HUDEP-2 (cell line): ENCODE results near the gene PTPRD.

Source experiments
- DNase-seq, 76 experiments: peaks; one replicate each; lab custom pipeline; 2025; ENCODE audit not compliant: unreplicated experiment in 76 of 76; lab: John Stamatoyannopoulos, UW

The PTPRD gene

DNA sequence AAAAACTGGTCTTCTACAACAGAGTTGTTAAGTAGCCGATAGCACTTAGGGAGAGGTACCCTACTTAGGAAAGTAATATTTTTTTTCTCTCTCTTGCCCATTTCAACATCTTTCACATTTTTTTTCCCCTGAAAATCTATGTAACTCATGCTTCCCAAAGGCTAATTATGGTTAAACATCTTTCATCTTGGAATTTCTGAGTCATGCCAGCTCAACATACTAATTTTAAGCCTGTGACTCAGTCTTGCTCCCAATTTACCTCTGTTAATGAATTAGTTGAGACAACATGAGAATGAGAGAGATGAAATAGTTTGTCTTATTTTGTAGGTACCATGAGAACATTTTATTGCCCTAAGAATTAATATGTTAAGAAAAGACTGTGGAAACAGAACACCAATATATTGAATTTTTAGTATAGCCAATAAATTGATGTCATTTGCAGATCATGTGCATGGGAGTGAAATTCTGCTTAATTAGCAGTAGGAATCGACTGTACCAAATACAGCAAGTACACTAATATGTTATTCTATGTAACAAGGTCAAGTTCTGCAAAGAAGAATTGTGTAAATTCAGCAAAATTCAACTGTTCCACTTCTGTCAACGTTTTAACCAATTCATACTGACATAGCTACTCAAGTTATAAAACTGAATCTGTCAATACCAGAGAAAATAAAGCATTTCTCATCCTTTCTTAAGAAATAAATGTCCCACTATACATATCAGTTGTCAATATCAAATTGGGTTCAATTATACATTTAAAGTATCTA lies 550.0 kb downstream of the PTPRD start:
- DNase-seq: no peak

DNA sequence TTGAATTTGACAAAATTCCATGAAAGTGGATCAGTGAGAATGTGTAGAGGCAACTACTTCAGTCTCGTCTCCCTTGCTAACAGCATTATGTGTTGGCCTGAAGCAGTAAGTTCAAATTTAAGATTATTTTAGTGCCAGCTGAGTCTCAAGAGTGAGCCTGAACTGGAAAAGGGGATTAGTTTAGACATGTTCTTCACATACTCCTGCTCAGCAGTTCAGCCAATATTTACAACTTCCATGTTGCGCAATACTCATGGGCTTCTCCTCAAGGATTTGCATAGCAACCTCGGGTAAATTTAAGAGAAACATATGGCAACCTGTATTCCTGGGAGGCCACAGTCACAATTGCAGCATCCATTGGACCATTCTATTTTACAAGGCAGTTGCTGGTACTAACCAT lies 553.8 kb downstream of the PTPRD start:
- no peak for DNase-seq

DNA sequence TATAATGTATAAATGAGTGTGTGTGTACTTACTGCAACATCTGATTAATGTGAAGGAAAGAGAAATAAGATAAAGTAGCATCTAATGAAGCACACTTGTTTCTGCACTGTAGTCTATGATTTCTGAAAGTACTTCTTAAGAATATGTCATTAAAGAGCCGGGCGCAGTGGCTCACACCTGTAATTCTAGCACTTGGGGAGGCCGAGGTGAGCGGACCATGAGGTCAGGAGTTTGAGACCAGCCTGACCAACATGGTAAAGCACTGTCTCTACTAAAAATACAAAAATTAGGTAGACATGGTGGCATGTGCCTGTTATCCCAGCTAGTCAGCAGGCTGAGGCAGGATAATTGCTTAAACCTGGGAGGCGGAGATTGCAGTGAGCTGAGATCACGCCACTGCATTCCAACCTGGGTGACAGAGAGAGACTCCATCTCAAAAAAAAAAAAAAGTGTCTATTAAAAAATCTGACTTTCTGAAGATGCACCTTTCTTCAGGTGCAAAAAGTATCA lies 556.9 kb downstream of the PTPRD start:
- no peak for DNase-seq

DNA sequence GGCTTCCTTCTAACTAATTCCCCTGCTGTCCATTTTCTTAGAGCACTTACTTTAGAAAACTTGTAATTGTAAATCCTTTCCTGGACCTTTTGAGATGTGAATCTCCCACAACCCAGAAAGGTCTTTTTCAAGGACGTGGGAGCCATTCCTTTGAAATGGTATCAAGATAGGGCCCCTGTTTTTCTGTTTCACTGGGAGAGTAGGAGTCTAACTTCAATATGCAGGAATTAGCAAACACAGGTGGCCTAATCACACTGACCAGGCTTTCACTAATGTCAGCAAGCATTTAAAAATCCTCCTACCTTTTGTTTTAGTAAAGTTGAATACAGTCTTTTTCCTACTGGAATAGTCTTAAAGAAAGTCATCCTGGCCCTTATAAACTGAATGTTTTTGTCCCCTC lies 558.3 kb downstream of the PTPRD start:
- DNase-seq: no peak

DNA sequence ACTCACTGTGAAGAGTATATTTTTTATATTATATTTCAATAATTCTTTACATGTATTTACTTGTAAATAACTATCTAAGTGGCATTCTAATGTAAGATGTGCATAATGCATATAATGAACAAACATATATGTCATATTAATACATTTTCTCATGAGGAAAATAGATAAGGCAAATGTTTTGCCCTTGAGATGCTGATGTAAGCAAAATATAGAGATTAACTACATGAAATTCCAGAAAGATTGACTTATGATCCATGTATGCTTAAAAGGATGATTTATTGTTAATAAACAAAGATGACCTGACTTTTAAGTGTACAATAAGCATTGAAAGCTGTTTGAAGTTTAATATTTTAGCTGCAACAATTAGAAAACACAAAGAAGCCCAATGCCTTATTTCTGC lies 559.9 kb downstream of the PTPRD start:
- no peak for DNase-seq

DNA sequence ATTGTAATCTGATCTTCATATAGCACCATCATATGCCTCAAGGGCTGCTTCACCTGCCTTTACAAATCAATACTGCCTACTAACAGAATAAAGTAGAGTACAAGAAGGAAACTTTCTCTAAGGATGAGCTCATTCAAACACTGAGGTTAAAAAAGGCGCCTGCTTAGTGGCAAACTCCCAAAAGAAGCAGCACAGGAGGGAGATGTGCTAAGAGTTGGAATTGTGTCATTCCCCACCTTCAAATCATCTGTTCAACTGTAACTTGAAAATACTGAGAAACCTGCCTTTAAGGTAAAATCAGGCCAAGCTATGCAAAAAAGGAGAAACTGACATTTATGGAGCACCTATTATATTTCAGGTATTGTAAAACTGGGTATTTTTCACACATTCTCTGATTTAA lies 560.6 kb downstream of the PTPRD start:
- no peak for DNase-seq

DNA sequence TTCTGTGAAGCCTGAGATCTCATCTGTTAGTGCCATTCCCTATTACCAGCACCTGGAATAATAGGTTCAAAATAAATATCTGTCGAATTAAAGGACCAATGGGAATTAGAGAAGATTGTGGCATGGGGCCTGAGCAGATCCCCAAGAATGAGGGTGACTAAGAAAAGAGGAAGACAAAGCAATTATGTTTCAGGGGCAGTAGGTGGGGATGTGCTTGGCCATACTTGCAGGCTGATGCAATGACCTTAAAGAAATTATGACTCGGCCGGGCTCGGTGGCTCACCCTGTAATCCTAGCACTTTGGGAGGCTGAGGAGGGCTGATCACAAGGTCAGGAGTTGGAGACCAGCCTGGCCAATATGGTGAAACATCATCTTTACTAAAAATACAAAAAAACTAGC lies 562.8 kb downstream of the PTPRD start:
- DNase-seq: no peak

DNA sequence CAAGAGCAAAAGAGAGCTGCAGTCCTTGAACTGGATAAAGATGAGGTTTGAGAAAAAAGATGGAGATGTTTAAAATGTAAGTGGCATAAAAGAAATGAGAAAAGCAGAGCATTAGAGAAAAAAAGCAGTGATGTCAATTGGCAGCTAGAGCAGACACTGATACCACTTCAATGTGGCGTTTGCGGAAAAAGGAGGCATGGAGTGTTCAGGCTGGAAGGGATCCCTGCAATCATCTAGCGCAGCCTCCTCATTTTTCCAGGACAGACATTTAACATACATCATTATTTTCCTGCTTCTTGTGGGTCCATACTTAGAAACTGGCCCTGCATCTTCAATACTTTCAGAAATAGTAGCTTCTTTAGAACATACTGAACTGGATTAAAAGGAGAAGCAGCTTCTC lies 563.8 kb downstream of the PTPRD start:
- DNase-seq: no peak

DNA sequence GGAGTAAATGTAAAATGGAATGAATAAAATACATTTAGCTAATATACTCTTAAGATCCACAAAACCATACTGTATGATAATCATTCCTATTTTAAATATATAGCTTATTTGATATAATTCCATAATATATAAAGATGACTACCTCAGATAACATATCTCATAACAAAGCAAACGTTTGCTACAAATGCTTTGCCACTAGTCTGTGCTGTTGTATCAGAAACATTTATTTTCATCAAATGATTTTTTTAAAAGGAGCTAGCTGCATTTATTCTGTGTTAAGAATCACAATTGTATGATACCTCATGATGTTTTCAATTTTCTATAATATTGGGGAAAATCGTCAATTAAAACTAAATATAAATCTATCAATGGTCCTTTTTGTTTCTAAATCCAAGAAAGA lies 567.2 kb downstream of the PTPRD start:
- DNase-seq: peak in 1 of 76 experiments; percentile 10

DNA sequence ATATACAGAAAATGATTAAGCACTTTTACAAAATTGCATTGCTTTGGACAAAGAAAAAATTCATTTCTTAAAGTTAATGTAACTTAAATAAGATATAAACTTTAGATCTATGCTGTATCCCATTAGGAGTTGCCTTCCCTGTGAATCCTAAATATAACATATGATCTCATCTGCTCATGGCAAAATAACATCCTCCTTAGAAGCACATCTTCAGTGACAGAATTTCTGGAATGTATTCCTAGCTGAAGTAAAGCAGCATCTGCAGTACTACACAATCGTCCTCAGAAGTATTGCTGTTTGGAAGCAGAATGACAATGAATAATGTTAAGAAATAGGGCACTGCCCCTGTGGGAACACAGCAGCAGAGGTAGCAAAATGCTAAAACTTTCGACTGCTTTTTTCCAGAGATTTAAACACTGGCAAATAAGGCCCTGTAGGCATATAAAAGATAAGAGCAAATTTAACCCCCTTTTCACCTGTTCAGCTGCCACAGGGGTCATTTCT lies 571.0 kb downstream of the PTPRD start:
- DNase-seq: no peak

DNA sequence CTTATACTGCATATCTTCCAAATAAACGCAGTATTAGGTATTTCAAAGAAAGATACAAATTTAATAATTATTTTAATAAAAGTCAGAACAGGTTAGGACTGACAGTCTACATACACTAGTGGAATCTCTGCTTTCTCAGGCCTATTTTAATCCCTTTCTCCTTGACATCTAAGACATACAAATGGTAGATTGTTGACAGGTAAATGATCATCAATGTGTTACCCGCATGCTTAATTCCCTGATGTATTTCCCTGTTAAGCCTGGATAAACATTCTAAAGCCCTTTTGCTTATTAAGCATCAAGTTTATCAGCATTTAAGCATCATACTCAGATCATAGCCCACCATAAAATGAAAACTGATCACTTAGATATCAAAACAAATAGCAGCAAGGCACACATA lies 576.7 kb downstream of the PTPRD start:
- DNase-seq: no peak

DNA sequence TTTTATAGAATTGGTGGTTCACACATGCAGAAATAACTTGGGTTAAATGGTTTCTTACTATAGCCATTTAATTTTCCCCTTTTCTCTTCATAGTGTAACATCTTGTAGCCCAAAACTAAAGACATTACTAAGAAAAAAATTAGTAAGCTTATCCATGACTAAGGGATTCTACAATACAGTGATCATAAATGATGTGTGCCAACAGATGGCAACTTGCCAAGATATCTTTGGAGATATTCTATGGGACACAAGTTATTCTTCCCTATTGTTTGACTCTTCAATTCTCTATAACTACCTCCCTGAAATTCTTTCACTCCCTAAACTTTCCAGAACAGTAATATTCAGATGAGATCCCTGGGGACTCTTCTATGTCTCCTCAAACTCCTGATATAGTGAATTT lies 580.6 kb downstream of the PTPRD start:
- DNase-seq: peak in 2 of 76 experiments; percentile 5 to 46

DNA sequence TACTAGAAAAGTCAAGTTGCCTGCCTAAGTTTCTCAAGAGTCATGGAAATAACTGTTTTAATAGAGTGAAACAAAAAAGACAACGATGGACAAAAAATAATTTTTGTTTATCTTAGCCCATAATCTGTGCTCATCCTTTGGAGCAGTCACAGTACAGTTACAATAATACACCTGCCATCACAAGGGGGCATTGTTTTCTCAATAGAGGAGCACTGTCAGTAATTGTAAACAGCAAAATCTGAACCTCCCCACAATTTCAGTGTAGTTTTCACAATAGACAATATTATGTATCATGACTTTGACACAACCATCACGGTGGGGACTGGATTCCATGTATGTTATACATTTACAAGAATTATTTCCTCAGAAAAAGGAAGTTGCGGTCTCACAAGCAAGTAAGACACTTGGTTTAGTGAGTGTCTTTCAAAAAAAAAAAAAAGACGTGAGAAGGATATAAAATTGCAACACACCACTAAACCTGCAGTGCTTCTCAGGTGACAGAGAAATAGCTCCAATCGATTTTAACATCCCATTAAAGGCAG lies 586.3 kb downstream of the PTPRD start:
- DNase-seq: no peak

DNA sequence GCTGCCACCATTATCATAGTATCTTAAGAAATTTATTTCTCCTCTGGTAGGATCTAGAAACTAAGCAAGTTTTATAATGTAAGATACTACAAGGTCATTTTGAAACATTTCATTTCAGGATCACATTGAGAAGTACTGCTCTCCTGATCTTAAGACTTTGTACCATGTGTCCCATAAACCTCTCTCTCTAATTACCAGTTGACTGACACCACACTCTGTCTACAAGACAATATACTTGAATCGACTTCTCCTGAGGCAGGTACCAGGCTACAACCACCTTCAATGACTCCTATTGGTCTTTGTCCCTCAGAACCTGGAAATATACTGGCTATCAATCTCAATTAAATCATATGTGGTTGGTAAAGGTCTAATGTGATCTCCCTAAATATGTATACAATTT lies 597.0 kb downstream of the PTPRD start:
- DNase-seq: no peak

DNA sequence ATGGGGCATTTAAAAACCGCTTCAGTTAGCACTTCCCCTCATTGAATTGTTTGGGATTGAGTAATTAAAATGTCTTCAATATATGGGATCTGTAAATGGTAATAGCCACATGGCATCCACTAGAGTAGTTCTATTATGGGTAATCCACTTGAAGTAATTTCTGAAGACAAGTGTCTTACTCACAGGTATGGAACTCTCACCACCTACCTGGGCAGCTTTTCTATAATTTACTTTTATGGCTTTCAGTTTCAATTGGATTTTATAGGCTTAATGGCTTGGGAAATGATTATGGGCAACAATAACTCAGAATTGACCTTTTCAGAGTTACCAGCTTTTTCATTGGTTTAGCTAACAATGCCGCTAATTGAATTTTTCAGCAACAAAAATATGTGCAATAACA lies 597.9 kb downstream of the PTPRD start:
- no peak for DNase-seq

DNA sequence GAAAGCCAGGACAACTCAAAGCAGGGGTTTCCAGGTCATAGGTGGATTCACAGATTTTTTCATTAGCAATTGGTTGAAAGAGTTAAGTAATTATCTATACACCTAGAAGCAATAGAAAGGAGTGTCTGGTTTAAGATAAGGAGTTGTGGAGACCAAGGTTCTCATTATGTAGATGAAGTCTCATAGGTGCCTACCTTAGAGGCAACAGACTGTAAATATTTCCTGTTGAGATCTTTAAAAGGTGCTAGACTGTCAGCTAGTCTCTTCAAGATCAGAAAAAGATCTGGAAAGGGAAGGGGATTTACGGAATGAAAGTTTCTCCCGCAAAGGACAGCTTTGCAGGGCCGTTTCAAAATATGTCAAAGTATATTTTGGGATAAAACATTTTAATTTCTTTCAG lies 603.4 kb downstream of the PTPRD start:
- DNase-seq: no peak

DNA sequence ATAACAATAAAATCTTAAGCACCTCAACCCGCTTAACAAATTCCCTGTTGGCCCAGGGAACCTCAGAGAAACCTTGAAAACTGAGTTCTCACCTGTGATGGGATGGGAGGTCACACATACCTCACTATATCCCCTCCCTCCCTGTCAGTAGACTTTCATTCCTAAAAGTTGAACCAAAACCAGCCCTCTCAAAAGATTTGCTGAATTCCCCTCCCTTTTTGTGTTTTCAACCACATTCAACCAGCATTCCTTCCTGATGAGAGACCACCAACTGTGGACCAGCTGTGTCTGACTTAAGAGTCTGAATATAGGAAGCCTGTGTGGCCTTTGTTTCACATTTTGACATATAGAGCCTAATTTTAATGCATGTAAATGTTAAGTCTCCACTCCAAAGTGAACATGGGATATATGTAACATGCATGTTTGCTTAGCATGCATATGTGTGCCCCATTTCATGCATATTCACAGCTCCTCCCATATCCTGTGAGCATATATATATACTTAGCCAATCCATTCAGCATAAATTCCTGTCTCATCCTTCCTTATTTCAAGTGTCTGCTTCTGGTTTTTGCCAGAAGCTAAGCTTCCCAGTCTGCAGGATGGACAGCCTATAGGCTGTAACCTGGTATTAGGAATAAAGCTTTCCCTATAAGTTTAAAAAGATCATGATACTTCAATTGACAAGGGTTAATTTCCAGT lies 604.6 kb downstream of the PTPRD start:
- DNase-seq: no peak

DNA sequence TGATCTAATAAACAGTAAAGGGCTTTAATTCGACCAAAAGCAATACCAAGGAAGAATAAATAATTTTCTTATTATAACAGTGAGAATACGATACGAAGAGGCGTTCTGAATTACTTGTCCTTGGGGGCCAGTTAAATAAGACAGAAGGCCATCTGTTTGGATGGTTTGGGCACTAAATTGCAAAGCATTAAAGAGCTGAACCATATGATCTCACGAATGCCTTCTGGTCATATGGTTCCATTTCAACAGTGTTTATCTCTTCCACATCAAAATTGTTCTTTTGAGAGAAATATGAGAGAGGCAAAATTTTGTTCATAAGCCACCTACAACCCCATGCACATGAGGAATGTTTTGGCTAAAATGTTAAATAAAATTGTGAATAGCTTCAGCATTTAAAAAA lies 605.4 kb downstream of the PTPRD start:
- DNase-seq: no peak

DNA sequence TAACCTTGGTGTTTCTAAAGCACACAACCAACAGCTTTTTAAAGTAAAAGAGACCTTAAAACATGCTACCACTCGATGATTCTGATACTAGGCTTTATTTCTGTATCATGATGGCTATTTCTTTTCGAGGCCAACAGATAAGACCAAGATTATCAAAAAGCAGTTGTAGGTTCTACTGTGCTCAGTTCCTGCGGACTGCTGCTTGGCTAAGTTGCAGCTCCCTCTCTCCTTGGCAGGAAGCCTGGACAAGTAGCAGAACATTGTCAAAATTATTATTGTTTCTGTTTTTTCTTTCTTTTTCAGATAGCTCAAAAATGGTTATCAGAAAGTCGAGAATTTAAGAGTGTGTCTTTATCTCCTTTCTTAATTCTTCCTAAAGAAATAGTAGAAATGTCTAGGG lies 607.6 kb downstream of the PTPRD start:
- peak in 5 of 76 experiments; percentile 8 to 25 (median 10) for DNase-seq

DNA sequence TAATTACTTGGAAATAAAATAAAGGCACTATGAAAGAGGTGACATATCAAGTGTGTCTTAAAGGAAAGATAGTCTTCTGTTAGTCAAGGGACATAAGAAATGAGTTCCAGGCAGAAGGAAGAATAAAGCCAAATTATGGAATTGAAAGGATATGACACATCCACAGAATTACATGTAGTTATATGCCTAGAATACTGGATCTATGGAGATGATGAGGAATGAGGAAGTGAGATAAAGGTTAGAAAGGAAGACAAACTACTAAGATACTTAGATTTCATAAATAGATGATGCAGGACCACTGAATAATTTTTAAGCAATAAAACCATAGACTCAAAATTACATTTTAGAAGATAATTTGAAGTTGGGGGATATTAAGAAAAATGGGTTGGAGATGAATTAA lies 609.8 kb downstream of the PTPRD start:
- DNase-seq: no peak

DNA sequence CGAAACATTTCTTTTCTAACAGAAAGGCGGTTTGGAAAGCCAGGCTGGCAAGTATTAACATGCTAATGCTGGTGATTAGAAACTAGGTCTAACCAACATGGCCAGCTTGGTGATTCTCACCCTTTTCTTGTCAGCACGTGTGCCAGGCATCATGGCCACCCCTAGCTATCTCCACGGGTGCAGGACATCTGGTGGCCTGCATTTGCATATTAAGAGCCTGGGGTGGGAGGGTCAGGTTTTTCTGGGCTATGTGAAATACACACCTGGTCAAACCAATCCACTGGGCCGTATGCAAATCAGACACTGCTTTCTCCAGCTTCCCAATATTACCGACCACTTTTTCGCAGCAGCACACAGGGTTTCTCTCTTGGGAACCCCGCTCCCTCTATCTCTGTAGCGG lies 612.1 kb downstream of the PTPRD start:
- no peak for DNase-seq
